GM21619 (cell line): ENCODE measurements around the gene COL27A1.
"Not testable (repeated sequence)": the region's sequence is repeated elsewhere in the genome, so short reads cannot be mapped to it uniquely, and the experiment has no call there.

Experiments
- ATAC-seq: cut with Tn5 transposase; IDR thresholded peaks from one replicate; pipeline ENCODE4 v1.9.1; 2021; ENCODE audit not compliant: unreplicated experiment

Gene COL27A1

DNA sequence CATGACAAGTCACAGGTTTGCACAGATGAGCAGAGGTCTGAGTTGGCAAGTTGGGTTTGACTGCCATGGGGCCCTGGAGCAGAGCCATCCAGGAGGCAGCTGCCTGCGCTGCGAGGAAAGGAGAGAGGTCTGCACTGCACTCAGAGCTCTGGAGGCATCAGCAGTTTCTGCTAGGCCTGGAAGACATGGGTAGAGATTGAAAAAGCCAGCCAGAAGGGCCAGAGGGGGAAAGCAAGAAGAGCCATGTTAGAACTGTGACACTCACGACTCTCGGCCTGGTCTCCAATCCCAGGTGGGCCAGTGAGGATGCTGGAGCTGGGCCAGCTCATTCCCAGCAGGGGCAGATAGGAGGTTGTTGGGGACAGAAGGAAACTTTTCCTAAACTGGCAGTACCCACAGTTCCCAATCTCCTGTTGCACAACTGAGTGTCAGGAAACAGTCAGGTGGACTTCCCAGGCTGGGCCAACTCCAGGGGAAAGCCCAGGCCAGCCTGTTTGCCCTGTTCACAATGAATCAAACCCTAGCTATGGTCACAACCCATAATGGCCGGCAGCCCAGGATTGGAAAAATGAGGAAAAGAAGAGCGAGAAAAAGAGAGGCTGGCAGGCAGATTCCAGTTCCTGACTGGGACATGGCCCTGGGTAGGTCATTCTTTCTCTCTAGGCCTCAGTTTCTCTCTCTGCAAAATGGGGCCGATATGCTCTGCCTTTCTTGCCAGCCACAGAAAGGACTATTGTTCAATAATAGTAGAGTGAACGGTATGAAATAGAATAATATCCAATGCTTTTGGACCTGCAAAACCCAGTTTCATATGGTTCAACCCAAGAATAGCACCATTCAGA, 159.8 kb downstream of the COL27A1 start:
- ATAC-seq: no peak

DNA sequence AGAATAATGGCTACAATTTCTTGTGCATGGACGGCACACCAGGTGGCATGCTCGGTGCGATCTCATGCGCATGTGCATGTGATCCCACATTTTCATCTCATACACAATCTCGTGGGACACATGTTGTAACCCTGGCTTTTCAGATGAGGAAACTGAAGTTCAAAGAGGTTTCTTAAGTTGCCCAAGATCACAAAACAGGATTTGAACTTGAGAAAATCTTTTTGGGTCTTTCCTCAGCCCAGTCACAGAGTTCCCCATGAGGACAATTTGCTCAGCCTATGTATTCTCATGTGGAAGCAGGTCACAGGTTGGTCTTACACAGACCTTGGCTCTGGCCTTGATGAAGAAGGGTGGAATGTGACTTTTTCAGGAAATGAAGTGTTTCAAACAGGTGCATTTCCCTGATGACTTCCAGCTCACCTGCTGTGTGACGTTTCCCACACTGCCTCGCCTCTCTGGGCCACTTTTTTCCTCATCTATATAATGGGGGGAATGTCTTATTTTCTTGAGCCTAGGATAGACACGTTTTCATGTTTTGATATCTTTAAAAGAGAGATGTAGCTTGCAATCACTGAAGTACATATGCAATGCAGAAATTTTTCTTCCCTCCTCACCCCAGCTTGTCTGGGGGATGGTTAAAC, 160.5 kb downstream of the COL27A1 start:
- no peak for ATAC-seq

DNA sequence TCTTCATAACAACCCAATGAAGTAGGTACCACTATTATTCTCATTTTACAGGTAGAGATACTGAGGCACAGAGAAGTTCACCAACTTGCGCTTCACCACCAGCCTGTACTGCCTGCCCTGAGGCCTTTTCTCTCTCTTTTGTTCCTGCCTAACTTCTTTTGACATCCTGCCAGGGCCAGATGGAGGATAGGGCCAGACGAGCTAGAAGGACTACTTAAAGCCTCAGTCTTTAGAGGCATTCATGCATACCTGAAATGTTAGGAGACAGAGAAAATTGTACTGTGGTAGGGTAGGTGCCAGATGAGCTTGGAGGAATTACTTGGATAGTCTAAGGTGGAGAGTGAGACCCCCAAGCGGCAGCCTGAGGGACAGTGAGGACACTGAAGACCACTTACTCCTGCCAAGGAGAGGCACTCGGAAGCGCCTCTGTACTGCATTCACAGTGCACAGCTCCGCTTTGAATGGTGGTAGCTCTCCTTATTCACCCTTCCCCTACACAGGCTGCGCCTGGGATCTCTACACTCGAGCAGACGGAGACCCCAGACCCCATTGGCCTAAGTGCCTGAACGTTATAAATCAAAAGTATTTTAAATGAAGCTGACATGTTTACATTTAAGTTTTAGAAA, 161.4 kb downstream of the COL27A1 start:
- ATAC-seq: no peak

DNA sequence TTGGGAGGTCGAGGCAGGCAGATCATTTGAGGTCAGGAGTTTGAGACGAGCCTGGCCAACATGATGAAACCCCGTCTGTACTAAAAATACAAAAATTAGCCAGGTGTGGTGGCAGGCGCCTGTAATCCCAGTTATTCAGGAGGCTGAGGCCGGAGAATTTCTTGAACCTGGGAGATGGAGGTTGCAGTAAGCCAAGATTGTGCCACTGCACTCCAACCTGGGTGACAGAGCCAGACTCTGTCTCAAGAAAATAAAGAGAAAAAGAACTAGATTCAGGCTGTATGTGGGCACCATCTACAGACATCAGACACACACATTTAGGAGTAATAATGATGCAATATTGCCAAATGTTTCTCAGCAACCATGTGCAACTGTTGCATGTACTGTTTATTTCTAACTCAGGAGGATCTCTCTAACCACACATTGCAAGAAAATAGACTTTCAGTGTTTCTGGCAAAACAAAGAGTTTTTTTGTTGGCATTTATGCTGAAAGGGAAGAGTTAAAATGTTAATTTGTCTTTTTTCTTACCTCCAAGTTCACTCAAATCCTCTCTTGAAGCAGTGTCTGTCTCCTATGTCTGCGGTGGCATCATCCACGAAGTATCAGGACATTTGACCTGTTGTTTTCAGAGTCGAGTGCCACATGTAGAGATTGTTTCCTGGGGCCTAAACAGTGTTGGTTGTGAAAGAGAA, 162.5 kb downstream of the COL27A1 start:
- no peak for ATAC-seq

DNA sequence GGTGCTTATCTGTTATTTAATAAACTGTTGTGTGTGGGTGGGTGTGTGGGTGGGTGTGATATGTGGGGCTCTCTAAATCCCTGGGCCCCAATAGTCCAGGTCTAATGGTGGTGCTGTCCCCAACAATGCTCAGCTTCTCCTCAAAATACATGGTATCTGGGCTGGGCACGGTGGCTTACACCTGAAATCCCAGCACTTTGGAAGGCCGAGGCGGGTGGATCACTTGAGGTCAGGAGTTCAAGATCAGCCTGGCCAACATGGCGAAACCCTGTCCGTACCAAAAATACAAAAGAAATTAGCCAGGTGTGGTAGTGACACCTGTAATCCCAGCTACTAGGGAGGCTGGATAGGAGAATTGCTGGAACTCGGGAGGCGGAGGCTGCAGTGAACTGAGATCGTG, 163.1 kb downstream of the COL27A1 start:
- no peak for ATAC-seq

- no peak for ATAC-seq
These were observed 163.8 kb downstream of the COL27A1 start for GRCh38 chr9:114319147-114319546.

DNA sequence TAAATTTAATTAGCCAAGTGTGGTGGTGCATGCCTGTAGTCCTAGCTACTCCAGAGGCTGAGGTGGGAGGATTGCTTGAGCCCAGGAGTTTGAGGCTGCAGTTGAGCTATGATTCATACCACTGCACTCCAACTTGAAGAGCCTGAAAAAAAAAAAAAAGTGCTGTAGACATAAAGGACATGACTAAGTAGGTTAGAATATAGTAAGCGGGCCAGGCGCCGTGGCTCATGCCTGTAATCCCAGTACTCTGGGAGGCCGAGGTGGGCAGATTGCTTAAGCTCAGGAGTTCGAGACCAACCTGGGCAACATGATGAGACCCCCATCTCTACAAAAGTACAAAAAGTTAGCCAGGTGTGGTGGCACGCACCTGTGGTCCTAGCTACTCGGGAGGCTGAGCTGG, 165.4 kb downstream of the COL27A1 start:
- ATAC-seq: not testable (repeated sequence)

- no peak for ATAC-seq
These were observed 166.4 kb downstream of the COL27A1 start for GRCh38 chr9:114321759-114322158.

- ATAC-seq: not testable (repeated sequence)
These were observed 167.0 kb downstream of the COL27A1 start for GRCh38 chr9:114322160-114322818.

DNA sequence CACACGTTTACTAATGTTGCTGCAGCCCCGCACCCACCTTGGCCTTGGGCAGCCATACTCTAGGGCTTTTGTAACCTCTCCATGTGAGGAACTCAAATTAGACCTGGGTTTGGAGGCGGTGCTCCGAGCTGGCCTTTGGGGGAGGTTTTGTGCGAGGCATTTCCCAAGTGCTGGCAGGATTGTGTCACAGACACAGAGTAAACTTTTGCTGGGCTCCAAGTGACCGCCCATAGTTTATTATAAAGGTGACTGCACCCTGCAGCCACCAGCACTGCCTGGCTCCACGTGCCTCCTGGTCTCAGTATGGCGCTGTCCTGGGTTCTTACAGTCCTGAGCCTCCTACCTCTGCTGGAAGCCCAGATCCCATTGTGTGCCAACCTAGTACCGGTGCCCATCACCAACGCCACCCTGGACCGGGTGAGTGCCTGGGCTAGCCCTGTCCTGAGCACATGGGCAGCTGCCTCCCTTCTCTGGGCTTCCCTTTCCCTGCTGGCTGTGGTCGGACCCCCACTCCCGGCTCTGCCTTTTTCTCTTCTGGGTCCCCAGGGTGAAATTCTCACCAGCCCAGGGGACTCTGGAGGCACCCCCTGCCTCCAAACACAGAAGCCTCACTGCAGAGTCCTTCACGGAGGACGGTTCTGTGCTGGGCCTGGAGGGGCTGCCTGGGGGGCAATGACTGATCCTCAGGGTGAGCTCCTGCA, 167.6 kb downstream of the COL27A1 start, which contains the start of gene ORM1:
Gene ORM1, plus strand, starts transcription at position 268 of the 701 bp plus-strand sequence. Its CDS starts 36 bp downstream, at position 304.
- ATAC-seq: not testable (repeated sequence)

DNA sequence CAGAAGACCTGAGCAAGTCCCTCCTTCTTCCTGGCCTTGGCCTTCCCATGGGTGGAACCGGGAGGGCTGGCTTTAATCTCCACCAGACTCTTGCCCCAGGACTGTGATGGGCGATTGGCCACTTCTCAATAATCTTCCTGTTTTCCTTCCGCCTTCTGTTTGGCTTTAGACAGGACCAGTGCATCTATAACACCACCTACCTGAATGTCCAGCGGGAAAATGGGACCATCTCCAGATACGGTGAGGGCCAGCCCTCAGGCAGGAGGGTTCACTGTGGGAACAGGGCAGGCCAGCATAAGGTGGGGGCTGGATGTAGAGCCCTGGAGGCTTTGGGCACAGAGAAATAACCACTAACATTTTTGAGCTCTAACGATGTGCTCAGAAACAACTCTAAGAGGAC, 168.5 kb downstream of the COL27A1 start:
- not testable (repeated sequence) for ATAC-seq

GRCh38 chr9:114324492-114324891, 169.2 kb downstream of the COL27A1 start:
- ATAC-seq: no peak

- ATAC-seq: not testable (repeated sequence)
These were observed 169.6 kb downstream of the COL27A1 start for GRCh38 chr9:114324965-114325364.

GRCh38 chr9:114325684-114326254, 170.4 kb downstream of the COL27A1 start:
- not testable (repeated sequence) for ATAC-seq

DNA sequence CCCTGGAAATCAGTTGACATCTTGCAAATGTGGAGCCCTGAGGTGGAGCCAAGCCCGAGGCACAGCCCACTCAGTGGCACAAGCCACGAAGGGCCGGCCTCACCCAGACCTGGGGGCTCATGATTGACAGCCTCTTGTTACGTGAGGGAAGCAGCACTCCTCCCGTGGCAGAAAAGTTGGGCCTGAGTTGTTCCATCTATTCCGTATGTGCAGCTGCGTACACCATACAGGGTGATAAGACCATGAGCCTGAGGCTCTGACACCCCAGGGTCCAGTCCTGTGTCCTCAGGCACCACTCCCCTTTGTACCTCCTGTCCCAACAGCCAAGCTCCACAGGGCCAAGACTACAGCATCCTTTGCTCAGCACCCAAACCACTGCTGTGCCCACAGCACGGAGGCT, 172.4 kb downstream of the COL27A1 start:
- no peak for ATAC-seq

DNA sequence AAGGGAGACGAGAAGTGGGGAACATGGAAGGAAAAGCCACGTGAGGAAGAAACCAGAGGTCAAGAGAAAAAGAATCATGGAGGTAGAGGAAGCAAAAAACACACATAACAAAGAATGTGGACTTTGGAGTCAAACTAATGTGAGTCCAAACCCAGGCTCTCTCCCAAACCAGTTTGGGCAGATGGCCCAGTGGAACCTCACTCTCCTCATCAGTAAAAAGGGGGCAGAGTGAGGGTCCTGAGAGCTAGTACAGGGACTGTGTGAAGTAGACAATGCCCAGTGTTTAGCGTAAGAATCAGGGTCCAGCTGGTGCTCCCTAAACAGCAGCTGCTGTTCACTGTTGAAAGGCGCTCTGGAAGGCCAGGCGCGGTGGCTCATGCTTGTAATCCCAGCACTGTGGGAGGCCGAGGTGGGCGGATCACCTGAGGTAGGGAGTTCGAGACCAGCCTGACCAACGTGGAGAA, 173.1 kb downstream of the COL27A1 start:
- ATAC-seq: not testable (repeated sequence)

DNA sequence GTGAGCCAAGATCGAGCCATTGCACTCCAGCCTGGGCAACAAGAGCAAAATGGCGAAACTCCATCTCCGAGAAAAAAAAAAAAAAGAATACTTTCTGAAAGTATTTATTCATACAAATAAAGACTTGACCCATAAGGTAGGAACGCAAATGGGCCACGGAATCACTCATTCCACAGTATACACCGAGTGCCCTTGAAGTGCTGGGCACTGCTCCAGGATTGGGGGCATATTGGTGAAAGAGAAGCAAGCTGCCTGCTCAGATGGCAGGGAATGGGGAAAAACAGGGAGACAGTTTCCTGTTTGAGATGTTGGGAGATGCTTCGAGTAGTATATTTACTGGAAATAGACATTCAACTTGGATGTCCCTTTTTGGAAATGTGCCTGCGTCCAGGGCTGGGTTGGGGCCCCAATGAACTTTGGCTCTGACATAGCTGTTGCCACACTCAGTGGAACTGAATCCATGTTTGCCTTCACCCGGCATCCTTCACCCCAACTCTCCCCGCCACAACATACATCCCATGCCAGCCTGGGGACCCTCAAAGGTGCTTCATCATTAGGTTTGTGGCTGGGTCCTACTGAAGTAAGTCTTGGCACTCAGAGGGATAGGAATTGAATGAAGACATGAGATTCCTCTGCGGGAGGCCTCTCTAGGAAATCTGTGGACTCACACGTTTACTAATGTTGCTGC, 173.7 kb downstream of the COL27A1 start:
- ATAC-seq: not testable (repeated sequence)

- ATAC-seq: not testable (repeated sequence)
These were observed 174.3 kb downstream of the COL27A1 start, which contains the start of gene ORM2 for GRCh38 chr9:114329625-114330022. Gene ORM2 (plus strand): TSS chr9:114329869. CDS start chr9:114329905, 36 bp downstream.

DNA sequence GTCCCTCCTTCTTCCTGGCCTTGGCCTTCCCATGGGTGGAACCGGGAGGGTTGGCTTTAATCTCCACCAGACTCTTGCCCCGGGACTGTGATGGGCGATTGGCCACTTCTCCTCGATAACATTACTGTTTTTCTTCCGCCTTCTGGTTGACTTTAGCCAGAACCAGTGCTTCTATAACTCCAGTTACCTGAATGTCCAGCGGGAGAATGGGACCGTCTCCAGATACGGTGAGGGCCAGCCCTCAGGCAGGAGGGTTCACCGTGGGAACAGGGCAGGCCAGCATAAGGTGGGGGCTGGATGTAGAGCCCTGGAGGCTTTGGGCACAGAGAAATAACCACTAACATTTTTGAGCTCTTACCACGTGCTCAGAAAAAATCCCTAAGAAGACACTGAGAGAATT, 175.3 kb downstream of the COL27A1 start:
- no peak for ATAC-seq
